Measurements from ENCODE around the gene LIG3.
"Not testable (repeated sequence)": the region's sequence is repeated elsewhere in the genome, so short reads cannot be mapped to it uniquely, and the experiment has no call there.

The LIG3 gene

DNA sequence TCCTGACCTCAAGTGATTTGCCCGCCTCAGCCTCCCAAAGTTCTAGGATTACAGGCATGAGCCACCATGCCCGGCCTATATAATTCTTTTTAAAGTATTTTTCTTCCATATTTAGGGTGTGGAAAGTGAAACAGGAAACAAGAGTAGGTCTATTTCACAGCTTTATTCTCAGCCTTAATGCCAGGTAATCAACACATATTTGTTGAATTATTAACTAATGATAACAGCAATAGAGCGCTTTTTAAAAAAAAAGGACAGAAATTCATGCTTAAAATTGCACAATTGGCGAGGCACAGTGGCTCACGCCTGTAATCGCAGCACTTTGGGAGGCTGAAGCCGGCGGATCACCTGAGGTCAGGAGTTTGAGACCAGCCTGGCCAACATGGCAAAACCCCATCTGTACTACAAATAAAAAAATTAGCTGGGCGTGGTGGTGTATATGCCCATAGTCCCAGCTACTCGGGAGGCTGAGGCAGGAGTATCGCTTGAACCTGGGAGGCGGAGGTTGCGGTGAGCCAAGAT is 65.2 kb downstream of the LIG3 start:
- not testable (repeated sequence) for H3K36me3 Mint-ChIP-seq (ENCODE audit: low read depth); H3K27me3 Mint-ChIP-seq; H3K9me3 Mint-ChIP-seq
- H3K4me3 Mint-ChIP-seq, result peak overlapping the region; percentile 75
- peak overlapping the region; percentile 90 for H3K27ac Mint-ChIP-seq
- H3K4me1 Mint-ChIP-seq (ENCODE audit: low read depth), result peaks cover 72% of the 10 kb centered on the region

DNA sequence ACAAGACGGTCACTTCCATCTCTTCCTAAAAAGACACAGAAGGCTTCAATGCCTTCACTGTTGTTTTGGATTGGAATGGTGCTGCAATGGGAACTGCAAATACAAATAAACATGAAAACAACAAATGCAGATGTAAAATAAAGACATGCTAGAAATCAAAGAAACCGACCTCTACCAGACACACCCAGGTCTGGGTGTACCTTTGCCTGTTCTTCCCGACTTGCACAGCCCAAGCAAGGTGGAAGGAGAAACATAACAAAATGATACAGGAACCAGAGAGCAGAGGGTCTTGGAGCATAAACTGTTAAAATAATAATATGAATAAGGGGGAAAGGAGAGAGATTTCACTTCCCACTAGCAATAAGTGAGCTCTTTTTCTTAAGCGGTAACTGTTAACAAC is 65.9 kb downstream of the LIG3 start:
- Mint-ChIP-seq H3K27me3 (no peaks in the 10 kb centered on the region), H3K9me3 (no peaks in the 10 kb centered on the region), H3K4me3 (peak overlapping the region; percentile 75), H3K4me1 (ENCODE audit: low read depth) (peaks cover 77% of the 10 kb centered on the region), H3K36me3 (ENCODE audit: low read depth) (no peaks in the 10 kb centered on the region), H3K27ac (peak overlapping the region; percentile 90)

GRCh38 chr17:35046740-35047283 is 66.5 kb downstream of the LIG3 start:
- H3K9me3 Mint-ChIP-seq, result no peaks in the 10 kb centered on the region
- peaks cover 83% of the 10 kb centered on the region for H3K4me1 Mint-ChIP-seq (ENCODE audit: low read depth)
- H3K27ac Mint-ChIP-seq, result peak overlapping the region; percentile 90
- peak overlapping the region; percentile 75 for H3K4me3 Mint-ChIP-seq
- H3K36me3 Mint-ChIP-seq (ENCODE audit: low read depth), result no peaks in the 10 kb centered on the region
- no peaks in the 10 kb centered on the region for H3K27me3 Mint-ChIP-seq

DNA sequence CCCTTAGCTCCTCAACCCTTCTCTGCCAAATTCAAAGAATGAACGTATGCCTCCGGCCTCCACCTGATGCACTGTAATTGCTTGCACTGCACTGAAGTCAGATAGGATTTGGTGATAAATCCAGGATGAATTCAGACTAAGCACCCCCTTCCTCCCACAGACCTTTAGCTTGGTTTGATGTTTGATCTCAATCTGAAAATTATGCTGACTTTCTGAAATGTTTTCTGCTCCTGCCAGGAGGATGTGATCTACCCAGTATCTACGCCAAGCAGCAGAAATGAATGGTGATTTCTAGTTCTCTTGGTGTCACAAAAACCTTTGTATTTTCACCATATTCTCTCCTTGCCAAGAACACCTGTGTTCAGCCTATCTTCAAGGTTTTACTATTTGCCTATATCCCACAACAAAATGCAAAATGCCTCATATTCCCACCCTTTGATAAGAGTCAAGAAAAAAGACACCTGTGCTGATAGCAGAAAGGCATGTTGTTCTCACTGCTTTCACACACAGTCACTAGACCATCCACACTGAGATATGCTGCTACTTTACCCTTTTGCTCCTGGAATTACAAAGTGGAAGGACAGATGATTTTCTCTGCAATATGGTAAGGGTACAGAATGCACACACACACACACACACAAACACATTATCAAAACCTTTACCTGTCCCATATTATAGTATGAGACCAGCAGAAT is 68.5 kb downstream of the LIG3 start:
- no peak overlapping the region for H3K4me3 Mint-ChIP-seq
- peaks cover 92% of the 10 kb centered on the region for H3K4me1 Mint-ChIP-seq (ENCODE audit: low read depth)
- H3K9me3 Mint-ChIP-seq, result no peaks in the 10 kb centered on the region
- H3K27ac Mint-ChIP-seq, result peak overlapping the region; percentile 62
- H3K27me3 Mint-ChIP-seq, result no peaks in the 10 kb centered on the region
- H3K36me3 Mint-ChIP-seq (ENCODE audit: low read depth), result no peaks in the 10 kb centered on the region

DNA sequence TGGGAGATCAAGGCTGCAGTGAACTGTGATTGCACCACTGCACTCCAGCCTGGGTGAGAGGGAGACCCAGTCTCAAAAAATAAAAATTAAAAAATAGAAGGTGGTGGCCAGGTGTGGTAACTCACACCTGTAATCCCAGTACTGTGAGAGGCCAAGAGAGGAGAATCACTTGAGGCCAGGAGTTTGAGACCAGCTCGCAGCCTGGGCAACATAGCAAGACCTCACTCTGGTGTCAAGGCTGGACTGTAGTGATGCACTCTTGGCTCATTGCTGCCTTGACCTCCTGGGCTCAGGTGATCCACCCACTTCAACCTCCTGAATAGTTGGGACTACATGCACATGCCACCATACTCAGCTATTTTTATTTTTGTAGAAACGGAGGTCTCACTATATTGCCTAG is 69.9 kb downstream of the LIG3 start:
- Mint-ChIP-seq H3K4me3 (no peak overlapping the region), H3K27me3 (no peaks in the 10 kb centered on the region), H3K36me3 (ENCODE audit: low read depth) (no peaks in the 10 kb centered on the region), H3K4me1 (ENCODE audit: low read depth) (peaks cover 86% of the 10 kb centered on the region), H3K9me3 (no peaks in the 10 kb centered on the region), H3K27ac (no peak overlapping the region)

GRCh38 chr17:35051183-35051578 is 70.9 kb downstream of the LIG3 start:
- Mint-ChIP-seq H3K27me3 (no peaks in the 10 kb centered on the region), H3K4me1 (ENCODE audit: low read depth) (peaks cover 81% of the 10 kb centered on the region), H3K36me3 (ENCODE audit: low read depth) (no peaks in the 10 kb centered on the region), H3K4me3 (peak overlapping the region; percentile 80), H3K9me3 (no peaks in the 10 kb centered on the region), H3K27ac (peak overlapping the region; percentile 89)

DNA sequence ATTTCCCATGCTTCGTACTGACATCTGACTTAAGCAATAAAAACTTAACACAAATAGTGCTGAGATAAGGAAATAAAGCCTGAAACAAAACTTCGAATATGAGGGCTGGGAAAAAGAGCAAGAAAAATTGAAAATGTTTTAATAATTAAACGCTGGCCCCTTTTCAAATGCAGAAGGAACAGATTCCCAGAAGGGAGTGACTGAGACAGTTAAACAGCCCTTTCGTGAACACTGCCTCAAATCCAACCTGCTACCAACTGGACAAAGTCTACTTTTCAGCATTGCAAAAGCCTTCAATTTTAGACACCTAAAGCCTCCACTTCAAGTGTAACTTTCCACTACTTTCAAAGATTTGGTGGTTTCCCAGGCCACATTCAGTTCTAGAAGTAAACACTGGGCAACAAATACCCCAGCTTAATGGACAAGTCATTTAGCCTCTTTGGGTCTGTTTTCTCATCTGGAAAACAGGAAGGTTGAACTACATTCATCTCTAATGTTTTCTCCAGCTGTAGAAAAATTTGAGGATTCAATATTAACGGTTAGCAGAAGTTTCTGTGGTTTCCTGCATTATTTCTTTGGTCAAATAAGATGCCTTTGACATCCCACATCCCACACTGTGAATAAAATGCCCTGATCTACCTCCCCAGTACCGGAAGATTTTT is 71.4 kb downstream of the LIG3 start:
- H3K4me1 Mint-ChIP-seq (ENCODE audit: low read depth), result peaks cover 79% of the 10 kb centered on the region
- peak overlapping the region; percentile 80 for H3K4me3 Mint-ChIP-seq
- no peaks in the 10 kb centered on the region for H3K36me3 Mint-ChIP-seq (ENCODE audit: low read depth)
- H3K27ac Mint-ChIP-seq, result peak overlapping the region; percentile 89
- H3K27me3 Mint-ChIP-seq, result no peaks in the 10 kb centered on the region
- H3K9me3 Mint-ChIP-seq, result no peaks in the 10 kb centered on the region

GRCh38 chr17:35052241-35052610 is 71.9 kb downstream of the LIG3 start:
- H3K9me3 Mint-ChIP-seq, result no peaks in the 10 kb centered on the region

DNA sequence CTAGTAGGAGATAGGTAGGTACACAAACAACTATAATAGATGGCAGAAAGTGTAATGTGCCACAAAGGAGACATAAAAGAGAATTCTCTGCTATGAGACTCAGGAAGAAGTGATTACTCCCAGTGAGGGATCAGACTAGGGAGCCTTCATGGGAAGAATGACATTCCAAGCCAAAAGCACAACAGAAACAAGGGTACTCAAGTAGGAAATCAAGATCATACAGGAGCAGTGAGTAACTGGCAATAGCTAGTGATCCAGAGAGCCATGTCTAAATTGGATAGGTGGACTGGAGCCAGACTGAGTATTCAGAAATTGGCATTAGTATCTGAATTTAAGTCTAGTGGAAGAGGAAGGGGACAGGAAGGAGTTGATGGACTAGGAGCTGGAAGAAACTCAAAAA is 72.5 kb downstream of the LIG3 start:
- Mint-ChIP-seq H3K27ac (peak overlapping the region; percentile 89), H3K4me1 (ENCODE audit: low read depth) (peaks cover 76% of the 10 kb centered on the region), H3K9me3 (no peaks in the 10 kb centered on the region), H3K27me3 (no peaks in the 10 kb centered on the region), H3K4me3 (no peak overlapping the region), H3K36me3 (ENCODE audit: low read depth) (no peaks in the 10 kb centered on the region)

More at GRCh38 chr17:35052241-35052610, 71.9 kb downstream of the LIG3 start:
- peak overlapping the region; percentile 89 for H3K27ac Mint-ChIP-seq
- peak overlapping the region; percentile 80 for H3K4me3 Mint-ChIP-seq
- H3K27me3 Mint-ChIP-seq, result no peaks in the 10 kb centered on the region
- H3K36me3 Mint-ChIP-seq (ENCODE audit: low read depth), result no peaks in the 10 kb centered on the region
- peaks cover 76% of the 10 kb centered on the region for H3K4me1 Mint-ChIP-seq (ENCODE audit: low read depth)

- no peaks in the 10 kb centered on the region for H3K27me3 Mint-ChIP-seq
- no peak overlapping the region for H3K27ac Mint-ChIP-seq
- no peak overlapping the region for H3K4me3 Mint-ChIP-seq
- no peaks in the 10 kb centered on the region for H3K36me3 Mint-ChIP-seq (ENCODE audit: low read depth)
- peaks cover 78% of the 10 kb centered on the region for H3K4me1 Mint-ChIP-seq (ENCODE audit: low read depth)
- no peaks in the 10 kb centered on the region for H3K9me3 Mint-ChIP-seq
Measured at GRCh38 chr17:35053204-35053603, 72.9 kb downstream of the LIG3 start.

- H3K4me1 Mint-ChIP-seq (ENCODE audit: low read depth), result peaks cover 63% of the 10 kb centered on the region
- H3K27me3 Mint-ChIP-seq, result no peaks in the 10 kb centered on the region
- no peak overlapping the region for H3K27ac Mint-ChIP-seq
- peaks cover 19% of the 10 kb centered on the region for H3K36me3 Mint-ChIP-seq (ENCODE audit: low read depth)
- no peak overlapping the region for H3K4me3 Mint-ChIP-seq
- H3K9me3 Mint-ChIP-seq, result no peaks in the 10 kb centered on the region
Measured at GRCh38 chr17:35056013-35056412, 75.7 kb downstream of the LIG3 start.

DNA sequence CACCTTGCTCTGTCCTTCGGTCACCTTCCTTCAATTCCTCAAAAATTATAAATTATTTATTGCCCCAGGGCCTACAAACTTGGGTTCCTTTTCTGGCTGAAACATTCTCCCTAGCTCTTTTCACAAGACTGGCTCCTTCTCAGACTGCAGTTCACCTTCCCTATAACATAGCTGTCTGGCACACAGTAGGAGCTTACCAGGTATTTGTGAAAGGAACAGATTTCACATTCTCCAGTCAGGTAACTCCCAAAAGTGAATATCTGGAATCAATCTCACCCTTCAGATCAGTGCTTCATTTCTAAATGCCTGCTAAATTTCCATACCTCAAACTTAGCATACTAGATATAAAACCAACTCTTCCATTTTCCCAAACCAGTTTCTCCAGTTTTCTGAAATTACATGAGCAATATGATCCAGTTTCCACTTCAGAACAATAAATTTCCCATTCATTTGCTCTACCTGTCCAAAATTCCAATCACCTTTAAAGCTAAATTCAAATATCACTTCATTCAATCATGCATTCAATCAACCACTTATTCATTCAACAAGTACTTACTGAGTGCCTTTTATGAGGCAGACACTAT is 77.1 kb downstream of the LIG3 start:
- H3K9me3 Mint-ChIP-seq, result no peaks in the 10 kb centered on the region
- no peak overlapping the region for H3K4me3 Mint-ChIP-seq
- H3K27me3 Mint-ChIP-seq, result no peaks in the 10 kb centered on the region
- H3K4me1 Mint-ChIP-seq (ENCODE audit: low read depth), result peaks cover 54% of the 10 kb centered on the region
- H3K27ac Mint-ChIP-seq, result no peak overlapping the region
- H3K36me3 Mint-ChIP-seq (ENCODE audit: low read depth), result peaks cover 25% of the 10 kb centered on the region
